GM18502 (cell line): Measurements from ENCODE around the gene NOS1AP.
"Not testable (repeated sequence)": the region's sequence is repeated elsewhere in the genome, so short reads cannot be mapped to it uniquely, and the experiment has no call there.

Experiments used
- ATAC-seq: cut with Tn5 transposase; IDR thresholded peaks from one replicate; pipeline ENCODE4 v1.9.1; 2021; ENCODE audit warnings: mild to moderate bottlenecking; ENCODE audit not compliant: unreplicated experiment, poor library complexity

The NOS1AP gene

GRCh38 chr1:162069334-162070093 is at the start of gene NOS1AP:
Gene NOS1AP (plus strand): TSS chr1:162069691. CDS start chr1:162070178, 487 bp downstream.
- ATAC-seq = peak; percentile 100

DNA sequence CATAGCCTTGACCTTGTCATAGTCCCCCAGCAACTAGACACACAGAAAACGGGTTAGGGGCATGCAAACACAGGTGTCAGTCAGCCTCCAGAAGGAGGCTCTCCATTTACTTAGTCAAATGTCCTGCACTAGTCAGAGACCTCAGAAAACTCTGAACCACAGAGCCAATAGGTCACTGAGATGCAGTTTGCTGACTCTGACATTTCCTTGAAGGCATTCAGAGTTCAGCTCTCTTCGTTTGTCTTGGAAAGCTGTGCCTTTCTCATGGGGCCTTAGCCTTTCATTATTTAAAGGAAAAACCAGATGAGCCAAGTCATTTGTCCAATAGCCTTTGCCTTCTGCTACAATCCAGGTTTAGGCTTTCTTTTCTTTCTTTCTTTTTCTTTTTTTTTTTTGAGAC is 49.3 kb upstream of the NOS1AP start:
- no peak for ATAC-seq

- no peak for ATAC-seq
These were observed 48.4 kb upstream of the NOS1AP start for GRCh38 chr1:162021124-162021523.

DNA sequence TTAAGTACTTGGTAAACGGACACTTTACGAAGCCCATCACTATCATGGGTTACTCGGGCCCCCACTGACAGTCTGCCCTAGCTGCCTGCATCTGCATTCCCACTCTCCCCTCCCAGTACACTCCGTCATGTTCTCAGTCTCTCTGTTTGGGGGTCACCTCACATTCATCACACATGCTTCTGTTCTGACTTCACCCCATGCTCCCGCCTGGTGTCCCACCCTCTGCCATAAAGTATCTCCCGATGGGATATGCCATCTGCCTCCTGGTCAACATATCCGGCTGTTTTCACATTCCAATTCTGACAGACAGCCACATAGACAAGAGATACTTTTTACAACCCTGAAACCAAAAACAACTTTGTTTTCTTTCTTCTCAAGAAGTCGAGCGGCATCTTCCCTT is 46.9 kb upstream of the NOS1AP start:
- no peak for ATAC-seq

DNA sequence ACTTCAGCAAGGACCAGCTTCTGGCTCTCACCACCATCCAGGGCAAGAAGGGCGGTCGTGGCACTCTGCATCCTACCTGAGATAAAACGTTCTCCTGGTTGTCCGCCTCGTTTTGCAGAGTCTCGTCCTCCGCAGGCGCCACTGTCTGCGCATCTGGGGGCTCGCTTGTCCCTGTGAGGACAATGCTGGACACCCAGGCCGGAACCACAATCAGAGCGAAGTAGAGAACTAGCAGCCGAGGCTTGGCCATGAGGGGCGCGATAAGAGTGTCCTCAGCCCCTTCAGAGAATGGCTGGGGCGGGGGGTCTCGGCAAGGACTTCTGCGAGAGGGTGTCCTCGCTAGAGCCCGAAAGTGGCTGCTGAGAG is 46.3 kb upstream of the NOS1AP start:
- ATAC-seq = no peak

DNA sequence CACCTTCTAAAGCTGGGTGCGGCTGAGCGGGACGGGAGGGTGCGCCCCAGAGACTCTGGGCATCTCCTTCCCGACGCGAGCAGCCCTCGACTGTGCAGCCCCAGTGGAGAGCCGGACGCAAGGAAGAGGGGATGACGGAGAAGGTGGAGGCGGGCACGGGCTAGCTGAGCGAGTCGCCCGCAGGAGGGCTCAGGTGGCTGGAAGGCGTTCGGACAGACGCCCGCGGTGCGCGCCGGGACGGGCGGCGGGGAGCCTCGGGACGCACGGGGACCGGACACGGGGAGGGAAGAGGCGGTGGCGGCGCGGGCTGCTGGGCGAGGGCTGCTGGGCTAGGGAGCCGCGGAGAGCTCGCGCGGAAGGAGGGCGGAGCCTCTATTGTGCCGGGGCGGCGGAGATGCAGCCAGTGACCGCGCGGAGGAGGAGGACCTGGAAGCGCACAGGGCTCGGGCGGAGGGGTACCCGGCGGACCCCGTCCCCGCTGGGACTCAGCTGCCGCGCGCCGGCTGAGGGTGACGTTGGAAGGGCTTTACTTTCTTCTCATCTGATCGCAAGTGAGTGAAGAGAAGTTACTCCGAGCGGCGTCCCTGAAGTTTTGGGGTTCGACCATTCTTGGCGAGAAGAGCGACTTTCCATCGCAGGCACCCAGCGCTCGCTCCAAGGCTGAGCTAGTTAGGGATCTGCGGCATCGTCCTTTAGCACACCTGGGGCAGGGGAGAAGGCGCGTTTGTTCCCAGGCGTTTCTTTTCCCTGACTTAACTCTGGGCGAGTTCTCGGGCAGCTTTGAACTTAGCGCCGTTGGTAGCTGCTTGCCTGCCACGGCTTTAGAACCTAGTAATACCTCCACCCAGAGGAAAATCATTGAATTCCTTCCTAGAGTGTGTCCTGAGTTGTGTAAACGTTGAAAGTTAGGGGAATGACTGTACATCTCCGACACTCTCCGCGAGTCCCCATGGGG is 45.7 kb upstream of the NOS1AP start, which contains the start of gene OLFML2B:
Gene OLFML2B, minus strand, starts transcription at position 323 of the 955 bp plus-strand sequence. CDS start 439 bp downstream, outside the sequence.
- ATAC-seq = peak; percentile 64

GRCh38 chr1:162025541-162025940 is 44.0 kb upstream of the NOS1AP start:
- no peak for ATAC-seq

DNA sequence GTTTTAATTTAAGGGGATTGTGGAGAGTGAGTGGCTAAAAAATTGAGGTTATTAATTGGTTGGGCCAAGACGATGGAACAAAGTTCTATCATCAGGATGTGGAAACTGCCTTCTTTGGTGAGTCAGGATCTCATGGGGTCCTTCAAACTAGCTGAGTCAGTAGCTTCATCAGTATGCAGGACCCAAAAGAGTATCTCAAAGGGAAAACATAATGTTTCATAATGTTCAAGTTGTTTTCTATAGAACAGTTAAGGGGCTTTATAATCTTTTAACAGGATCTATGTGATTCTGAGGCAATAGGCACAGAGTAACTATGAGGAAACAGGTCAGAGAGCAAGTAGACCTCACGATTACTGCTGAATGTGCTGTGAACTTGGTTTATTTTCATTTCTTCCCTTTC is 42.6 kb upstream of the NOS1AP start:
- ATAC-seq = no peak

DNA sequence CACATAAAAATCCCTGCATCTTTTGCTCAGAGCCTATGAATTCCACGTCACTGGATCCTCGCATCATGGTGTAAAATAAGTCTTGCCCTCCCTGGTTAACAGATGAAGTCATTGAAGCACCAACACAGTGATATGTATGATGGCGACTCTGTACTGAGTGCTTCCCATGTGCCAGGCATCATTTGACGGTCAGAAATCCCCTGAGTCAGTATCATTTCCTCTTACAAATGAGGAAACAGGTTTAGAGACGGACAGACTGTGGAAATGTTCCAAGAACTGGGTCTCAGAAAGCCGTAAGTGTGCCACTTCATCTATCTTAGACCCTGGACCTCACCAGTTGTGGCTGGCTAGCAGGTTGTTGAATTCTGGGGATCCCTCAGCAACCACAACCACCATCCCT is 40.8 kb upstream of the NOS1AP start:
- peak; percentile 74 for ATAC-seq

- ATAC-seq = no peak
These were observed 40.3 kb upstream of the NOS1AP start for GRCh38 chr1:162029157-162029556.

DNA sequence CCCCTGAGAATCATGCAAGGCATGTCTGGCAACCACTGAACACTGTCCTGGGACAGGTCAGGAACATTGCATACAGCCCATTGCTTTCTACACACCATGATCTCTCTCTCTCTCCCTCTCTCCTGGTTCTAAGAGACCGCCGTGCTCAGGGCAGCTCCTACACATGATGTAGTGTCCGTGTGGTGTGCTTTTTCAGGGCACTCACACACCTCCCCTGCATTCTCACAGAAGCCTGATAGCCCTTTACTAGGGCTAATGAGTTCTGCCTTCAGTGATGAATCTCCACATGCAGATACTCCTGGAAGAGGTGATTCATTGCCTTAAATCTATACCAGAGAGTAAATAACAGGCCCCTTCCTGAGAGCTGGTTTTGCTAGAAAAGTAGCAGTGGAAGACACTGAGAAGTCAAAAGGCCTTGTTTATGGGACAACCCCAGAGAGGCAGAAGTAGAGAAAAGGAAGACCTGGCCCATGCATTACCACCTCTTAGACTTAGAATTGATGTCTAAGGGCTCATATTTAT is 38.7 kb upstream of the NOS1AP start:
- ATAC-seq = no peak

DNA sequence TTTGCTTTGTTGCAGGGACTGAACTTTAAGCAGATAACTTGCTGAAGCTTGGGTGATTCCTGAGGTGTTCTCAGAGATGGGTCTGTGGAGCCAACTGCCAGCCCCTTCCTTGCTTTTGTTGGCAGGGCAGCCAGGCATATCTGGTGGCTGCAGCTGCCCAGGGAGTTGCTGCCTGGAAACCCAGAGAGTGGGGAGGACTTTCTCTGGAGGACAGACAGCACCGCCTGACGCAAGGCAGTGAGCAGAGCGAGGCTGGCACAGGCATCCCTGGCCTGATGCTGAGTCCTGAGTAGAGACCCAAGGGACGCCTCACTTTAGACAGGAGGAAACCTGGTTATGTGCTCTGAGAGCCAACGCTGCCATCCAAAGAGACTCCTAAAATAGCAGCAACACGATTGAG is 36.1 kb upstream of the NOS1AP start:
- no peak for ATAC-seq

DNA sequence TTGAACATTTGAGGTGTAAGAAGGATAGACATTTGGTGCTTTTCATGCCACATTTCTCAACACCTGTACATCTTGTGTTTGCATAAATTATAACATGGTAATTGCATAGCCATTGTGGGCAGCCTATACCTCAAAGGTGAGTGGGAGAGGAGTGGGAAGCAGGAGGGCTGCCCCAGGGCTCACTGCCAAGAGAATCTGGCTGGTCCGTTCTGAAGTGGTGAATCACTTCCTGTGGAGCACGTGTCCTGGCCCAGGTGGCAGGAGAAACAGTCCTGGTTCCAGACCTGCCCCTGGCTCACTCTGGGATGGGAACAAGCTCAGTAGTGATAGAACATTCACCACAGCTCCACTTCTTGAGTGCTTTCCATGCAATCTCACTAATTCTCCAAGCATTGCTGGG is 34.2 kb upstream of the NOS1AP start:
- ATAC-seq = no peak

- ATAC-seq = no peak
These were observed 33.3 kb upstream of the NOS1AP start for GRCh38 chr1:162036163-162036562.

GRCh38 chr1:162038624-162039023 is 30.9 kb upstream of the NOS1AP start:
- no peak for ATAC-seq

- no peak for ATAC-seq
These were observed 29.5 kb upstream of the NOS1AP start for GRCh38 chr1:162040001-162040400.

GRCh38 chr1:162040657-162041056 is 28.8 kb upstream of the NOS1AP start:
- no peak for ATAC-seq

DNA sequence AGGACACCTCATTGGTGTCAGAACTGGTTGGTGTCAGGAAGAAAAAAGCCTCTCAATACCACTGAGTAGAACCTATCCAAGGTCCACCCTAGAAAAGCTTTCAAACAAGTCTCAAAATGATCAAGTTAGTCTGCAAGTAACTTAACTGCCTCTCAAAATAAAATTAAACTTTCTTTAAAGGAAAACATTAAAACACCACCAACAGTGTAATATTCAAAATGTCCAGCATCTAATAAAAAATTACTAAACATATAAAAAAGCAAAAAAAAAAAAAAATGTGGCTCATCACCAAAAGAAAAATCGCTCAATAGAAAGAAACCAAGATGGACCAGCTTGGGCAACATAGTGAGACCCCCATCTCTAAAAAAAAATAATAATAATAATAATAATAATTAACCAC is 27.1 kb upstream of the NOS1AP start:
- no peak for ATAC-seq

GRCh38 chr1:162046921-162047320 is 22.6 kb upstream of the NOS1AP start:
- no peak for ATAC-seq

- not testable (repeated sequence) for ATAC-seq
These were observed 15.5 kb upstream of the NOS1AP start for GRCh38 chr1:162053949-162054348.

DNA sequence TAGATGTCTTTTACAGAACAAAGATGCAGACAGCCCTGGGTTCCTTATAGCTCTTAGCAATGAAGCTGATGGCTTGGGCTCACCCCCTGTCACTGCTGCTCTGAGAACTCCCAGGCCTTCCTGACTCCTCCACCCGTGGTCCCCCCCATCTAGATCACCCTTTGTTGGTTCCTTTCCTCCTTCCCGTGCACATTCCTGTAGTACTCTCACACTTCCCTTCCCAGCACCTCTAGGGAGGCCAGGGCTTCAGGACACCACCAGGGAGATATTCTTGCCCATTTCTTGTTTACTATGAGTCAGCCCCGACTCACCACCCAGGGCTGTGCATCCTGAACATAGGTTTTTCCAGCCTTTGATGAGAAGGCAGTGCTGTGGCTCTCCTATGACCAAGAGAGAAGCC is 14.4 kb upstream of the NOS1AP start:
- ATAC-seq = no peak
